A549 (cell line): Measurements from ENCODE around the gene PIP5K1A. TPM values are rescaled to one million over a fixed set of nuclear protein-coding genes. Genes with fewer than 3 reads are reported as not detected.

ENCODE experiments used
- ATAC-seq, 2 experiments: fragments of 200-7000 bp in 1 of 2; fragments of >200 bp in 1 of 2; cut with Nextera tagmentation in 1 of 2; cut with Tn5 transposase in 1 of 2; 3 replicates each; pipeline versions ENCODE4 v1.8.0 to v1.9.1; 2018 to 2020; ENCODE audit warnings: mild to moderate bottlenecking in 1 of 2, moderate library complexity in 1 of 2
- CTCF ChIA-PET: fragments of 300-600 bp; sonication (Branson Sonifier 250); formaldehyde crosslinking; extraction: SDS; loops from one replicate; lab custom pipeline; 2021; ENCODE audit warnings: antibody characterized with exemption, inconsistent platforms; lab: Yijun Ruan, JAX
- POLR2A ChIA-PET: fragments of 350-600 bp; formaldehyde crosslinking; extraction: SDS; loops from one replicate; lab custom pipeline; 2021; ENCODE audit warnings: antibody characterized with exemption, inconsistent platforms; lab: Yijun Ruan, JAX
- DNase-seq, 2 experiments: peaks; one replicate each; pipeline versions ENCODE4 v3.0.0 to v3.0.0-alpha.2; 2011 to 2016; ENCODE audit warnings: low read depth in 1 of 2, low spot score in 1 of 2
- FAIRE-seq: peaks from 2 replicates; lab custom pipeline; 2011; peaks lifted over from hg19 to GRCh38; lab: Jason Lieb, UNC
- H3K27ac ChIP-seq, 2 experiments: fragments of >200 bp; sonication (Bioruptor Twin); formaldehyde crosslinking; 3 replicates each; pipeline ENCODE4 v1.5.1; 2016 to 2017
- H3K4me1 ChIP-seq: fragments of >200 bp; sonication (Bioruptor Twin); formaldehyde crosslinking; 3 replicates; pipeline ENCODE4 v1.6.1; 2016
- H3K4me2 ChIP-seq: fragments of >200 bp; sonication (Bioruptor Twin); formaldehyde crosslinking; 3 replicates; pipeline ENCODE4 v1.6.1; 2016
- H3K4me3 ChIP-seq: fragments of >200 bp; sonication (Bioruptor Twin); formaldehyde crosslinking; 3 replicates; pipeline ENCODE4 v1.5.1; 2016
- H3K9me3 ChIP-seq: fragments of >200 bp; sonication (Bioruptor Twin); formaldehyde crosslinking; 3 replicates; pipeline ENCODE4 v1.6.1; 2016
- BHLHE40 ChIP-seq: IDR thresholded peaks from 2 replicates; pipeline ENCODE4 v1.6.1; 2012; ENCODE audit warnings: low read depth, low read length, inconsistent platforms
- CBX2 ChIP-seq: fragments of 200-600 bp; sonication (generic); IDR thresholded peaks from 2 replicates; pipeline ENCODE4 v1.6.1; 2016; ENCODE audit warnings: low read depth, mild to moderate bottlenecking, borderline replicate concordance
- CBX8 ChIP-seq: fragments of 200-600 bp; sonication (generic); IDR thresholded peaks from 2 replicates; pipeline ENCODE4 v1.6.1; 2016
- CEBPB ChIP-seq, 2 experiments: fragments of >200 bp in 1 of 2; sonication (Bioruptor Twin) in 1 of 2; formaldehyde crosslinking in 1 of 2; IDR thresholded peaks; 2 replicates each; pipeline ENCODE4 v1.6.1; 2012 to 2016
- CHD2 ChIP-seq: fragments of 150-350 bp; IDR thresholded peaks from 2 replicates; pipeline ENCODE4 v1.6.1; 2014; ENCODE audit warnings: low read length; ENCODE audit not compliant: partially characterized antibody
- EHF ChIP-seq: fragments of 250-450 bp; sonication (Bioruptor Pico); IDR thresholded peaks from 2 replicates; pipeline ENCODE4 v1.5.0; 2020; ENCODE audit warnings: mild to moderate bottlenecking
- GATA3 ChIP-seq: IDR thresholded peaks from 2 replicates; pipeline ENCODE4 v1.6.1; 2012; ENCODE audit warnings: borderline replicate concordance
- HOXA7 ChIP-seq: fragments of 250-450 bp; sonication (Bioruptor Pico); IDR thresholded peaks from 2 replicates; pipeline ENCODE4 v1.5.0; 2020; ENCODE audit warnings: mild to moderate bottlenecking, moderate library complexity
- HOXB13 ChIP-seq: fragments of 250-450 bp; sonication (Bioruptor Pico); IDR thresholded peaks from 2 replicates; pipeline ENCODE4 v1.5.0; 2020; ENCODE audit warnings: low read depth, mild to moderate bottlenecking, moderate library complexity
- HOXB5 ChIP-seq: fragments of 250-450 bp; sonication (Bioruptor Pico); IDR thresholded peaks from 2 replicates; pipeline ENCODE4 v1.5.0; 2020; ENCODE audit warnings: mild to moderate bottlenecking, moderate library complexity
- JUN ChIP-seq, 2 experiments: fragments of >200 bp; sonication (Bioruptor Twin); formaldehyde crosslinking; IDR thresholded peaks; 2 replicates in 1 of 2; 3 replicates in 1 of 2; pipeline ENCODE4 v1.6.1; 2016 to 2017
- JUNB ChIP-seq: fragments of >200 bp; sonication (Bioruptor Twin); formaldehyde crosslinking; IDR thresholded peaks from 2 replicates; pipeline ENCODE4 v1.6.1; 2016
- KDM5A ChIP-seq: fragments of 200-600 bp; sonication (generic); IDR thresholded peaks from 2 replicates; pipeline ENCODE4 v1.6.1; 2016; ENCODE audit warnings: antibody characterized with exemption, mild to moderate bottlenecking
- MAZ ChIP-seq: fragments of 150-350 bp; IDR thresholded peaks from 2 replicates; pipeline ENCODE4 v1.6.1; 2014; ENCODE audit warnings: antibody characterized with exemption, low read depth, low read length, borderline replicate concordance
- MYC ChIP-seq: IDR thresholded peaks from 2 replicates; pipeline ENCODE4 v1.6.1; 2012; ENCODE audit warnings: mild to moderate bottlenecking, inconsistent platforms, low read length, improper control_type of control experiment, borderline replicate concordance
- NPAS2 ChIP-seq: fragments of 250-450 bp; sonication (Bioruptor Pico); IDR thresholded peaks from 2 replicates; pipeline ENCODE4 v1.8.0; 2022; ENCODE audit warnings: mild to moderate bottlenecking, moderate library complexity, borderline replicate concordance
- PHF8 ChIP-seq: fragments of 200-600 bp; sonication (generic); IDR thresholded peaks from 2 replicates; pipeline ENCODE4 v1.6.1; 2016; ENCODE audit warnings: low read depth, mild to moderate bottlenecking, antibody characterized with exemption, moderate library complexity, borderline replicate concordance
- POLR2A ChIP-seq: IDR thresholded peaks from 2 replicates; pipeline ENCODE4 v1.6.1; 2012; ENCODE audit warnings: mild to moderate bottlenecking, low read length
- RAD21 ChIP-seq, 2 experiments: fragments of >200 bp in 1 of 2; sonication (Bioruptor Twin) in 1 of 2; formaldehyde crosslinking in 1 of 2; IDR thresholded peaks in 1 of 2; conservative IDR thresholded peaks in 1 of 2; 2 replicates in 1 of 2; 3 replicates in 1 of 2; pipeline ENCODE4 v1.6.1; 2012 to 2018; ENCODE audit warnings: inconsistent platforms in 1 of 2
- RFX5 ChIP-seq: fragments of 450-650 bp; IDR thresholded peaks from 2 replicates; pipeline ENCODE4 v1.7.1; 2014; ENCODE audit warnings: antibody characterized with exemption, mild to moderate bottlenecking, moderate library complexity
- RNF2 ChIP-seq: fragments of 200-600 bp; sonication (generic); IDR thresholded peaks from 2 replicates; pipeline ENCODE4 v1.6.1; 2016; ENCODE audit warnings: low read depth, mild to moderate bottlenecking, antibody characterized with exemption, moderate library complexity, borderline replicate concordance
- SMC3 ChIP-seq: fragments of >200 bp; sonication (Bioruptor Twin); formaldehyde crosslinking; IDR thresholded peaks from 3 replicates; pipeline ENCODE4 v1.6.1; 2018; ENCODE audit warnings: inconsistent platforms
- ZFP36 ChIP-seq: fragments of 450-650 bp; IDR thresholded peaks from 2 replicates; pipeline ENCODE4 v1.6.1; 2014; ENCODE audit warnings: borderline replicate concordance; ENCODE audit not compliant: partially characterized antibody
- ZNF302 ChIP-seq: fragments of 250-450 bp; sonication (Bioruptor Pico); IDR thresholded peaks from 2 replicates; pipeline ENCODE4 v1.9.0; 2021; ENCODE audit warnings: inconsistent platforms, mild to moderate bottlenecking, moderate library complexity
- WGBS: methylation state at CpG from one replicate; pipeline ENCODE4 v1.1.6; 2017; ENCODE audit errors: missing lambda C conversion rate; 5-methylcytosine and 5-hydroxymethylcytosine counted together
- polyA plus RNA-seq, 4 experiments: library from polyadenylated mRNA; depleted of rRNA in 3 of 4; stranded (reverse); fragments of >200 nt; fragmentation: RNase III in 1 of 4; extraction: RNeasy Plus Mini Kit Qiagen cat#74134 plus additional on column Dnase treatment in 1 of 4; gene quantifications; 2 replicates in 3 of 4; 3 replicates in 1 of 4; pipeline ENCODE4 v1.2.3, GENCODE V29; 2011 to 2017
- TF ChIP-seq, protein P1 (sequence below): fragments of 250-450 bp; sonication (Bioruptor Pico); IDR thresholded peaks from 2 replicates; pipeline ENCODE4 v1.5.0; 2021; ENCODE audit warnings: mild to moderate bottlenecking, moderate library complexity, borderline replicate concordance
- TF ChIP-seq, protein P2 (sequence below): fragments of 250-450 bp; sonication (Bioruptor Pico); IDR thresholded peaks from 2 replicates; pipeline ENCODE4 v1.5.0; 2020; ENCODE audit warnings: low read depth, mild to moderate bottlenecking, moderate library complexity
- TF ChIP-seq, protein P3 (sequence below): IDR thresholded peaks from 2 replicates; pipeline ENCODE4 v1.6.1; 2012; ENCODE audit warnings: low read depth, borderline replicate concordance
- TF ChIP-seq, protein P4 (sequence below): IDR thresholded peaks from 2 replicates; pipeline ENCODE4 v1.6.1; 2012

The PIP5K1A gene
- polyA plus RNA-seq, 2 of the 4 experiments (the other 2 are of a cell fraction) = 50.0 to 129 TPM

DNA sequence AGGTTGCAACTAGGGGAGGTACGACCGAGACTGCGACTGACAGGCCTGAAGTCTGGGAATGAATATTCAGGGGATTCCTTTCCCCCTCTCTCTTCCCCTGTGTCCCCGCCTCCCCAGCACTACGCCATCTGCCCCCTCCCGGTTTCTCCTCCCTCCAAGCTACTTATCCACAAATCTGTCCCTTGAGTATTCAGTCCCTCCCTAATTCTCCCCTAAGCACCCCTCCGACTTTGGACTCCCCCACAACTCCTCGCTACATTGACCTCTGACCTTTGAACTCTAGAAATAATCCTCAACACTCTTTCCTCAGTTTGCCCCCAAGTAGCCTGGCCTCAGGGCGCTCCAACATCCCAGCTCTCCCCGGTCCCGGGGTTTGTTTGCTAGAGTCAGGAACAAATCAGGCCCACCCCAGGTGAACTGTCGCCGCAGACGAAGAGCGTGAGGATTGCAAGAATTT, 33.0 kb upstream of the PIP5K1A start:
- DNase-seq (peak; percentile 18 to 44), FAIRE-seq (no peak), ATAC-seq (peak; percentile 12 to 57; a peak in 5 of 6 replicates)
- ChIA-PET POLR2A (interaction anchor here (2.1 kb wide), 1 partner anchor 24 kb away, joined by 12 read pairs; the partner anchor contains the start of gene VPS72), CTCF (interaction anchor here (0.7 to 3.1 kb wide), 4 partner anchors 9 to 141 kb away, joined by 3 to 10 read pairs (median 4); partner anchors contain the start of gene TNFAIP8L2)
- no peaks in the 10 kb centered on the region for H3K9me3 ChIP-seq
- peak overlapping the region; percentile 86 to 91 for H3K27ac ChIP-seq
- peak overlapping the region; percentile 75 for H3K4me3 ChIP-seq
- TF ChIP-seq MAZ = no peak
- TF ChIP-seq PHF8 = peak; percentile 93
- TF ChIP-seq, protein P1, sequence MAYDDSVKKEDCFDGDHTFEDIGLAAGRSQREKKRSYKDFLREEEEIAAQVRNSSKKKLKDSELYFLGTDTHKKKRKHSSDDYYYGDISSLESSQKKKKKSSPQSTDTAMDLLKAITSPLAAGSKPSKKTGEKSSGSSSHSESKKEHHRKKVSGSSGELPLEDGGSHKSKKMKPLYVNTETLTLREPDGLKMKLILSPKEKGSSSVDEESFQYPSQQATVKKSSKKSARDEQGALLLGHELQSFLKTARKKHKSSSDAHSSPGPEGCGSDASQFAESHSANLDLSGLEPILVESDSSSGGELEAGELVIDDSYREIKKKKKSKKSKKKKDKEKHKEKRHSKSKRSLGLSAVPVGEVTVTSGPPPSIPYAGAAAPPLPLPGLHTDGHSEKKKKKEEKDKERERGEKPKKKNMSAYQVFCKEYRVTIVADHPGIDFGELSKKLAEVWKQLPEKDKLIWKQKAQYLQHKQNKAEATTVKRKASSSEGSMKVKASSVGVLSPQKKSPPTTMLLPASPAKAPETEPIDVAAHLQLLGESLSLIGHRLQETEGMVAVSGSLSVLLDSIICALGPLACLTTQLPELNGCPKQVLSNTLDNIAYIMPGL (CRISPR knock-in tag) = no peak
- WGBS = 6% methylated on average over 15 of the region's 15 CpGs
- peak overlapping the region; percentile 98 for H3K4me2 ChIP-seq
- H3K4me1 ChIP-seq = peaks cover 14% of the 10 kb centered on the region; the same call in 2 of the 3 replicates

DNA sequence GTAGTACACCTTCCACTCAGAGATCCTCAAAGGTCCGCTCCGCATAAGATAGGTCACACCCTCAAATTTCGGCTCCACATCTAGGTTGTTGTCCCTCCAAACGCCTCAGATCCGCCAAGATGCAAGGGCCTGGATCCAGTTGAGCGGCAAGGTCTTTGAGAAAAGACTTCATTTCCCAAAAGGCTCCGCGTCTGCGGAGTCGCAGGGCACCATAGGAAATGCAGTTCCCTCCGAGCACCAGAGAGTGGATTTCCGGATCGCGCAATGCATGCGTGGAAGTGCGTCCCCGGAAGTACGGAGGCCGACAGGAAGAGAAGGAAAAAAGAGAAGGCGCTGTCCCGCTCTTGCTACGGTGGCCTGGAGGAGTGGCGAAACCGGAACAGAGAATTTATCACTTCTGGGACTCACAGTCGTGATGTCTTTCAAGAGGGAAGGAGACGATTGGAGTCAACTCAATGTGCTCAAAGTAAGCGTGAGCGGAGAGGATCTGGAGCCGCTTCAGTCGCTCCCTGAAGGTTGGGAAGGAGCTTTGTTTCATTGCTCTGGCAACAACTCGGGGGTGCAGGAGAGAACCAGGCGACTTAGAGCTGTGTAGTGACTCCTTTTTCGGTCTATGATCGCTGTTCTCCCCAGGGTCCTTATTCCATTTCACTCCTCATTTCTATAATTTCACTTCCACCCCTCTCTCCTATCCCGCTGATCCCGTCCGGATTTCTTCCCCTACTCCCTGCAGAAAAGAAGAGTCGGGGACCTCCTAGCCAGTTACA, 32.4 kb upstream of the PIP5K1A start, which contains the start of the genes LYSMD1 and SCNM1:
Gene LYSMD1, minus strand, starts transcription at position 165 of the 767 bp plus-strand sequence. CDS start 644 bp downstream, outside the sequence.
Gene SCNM1, plus strand, starts transcription at position 407 of the 767 bp plus-strand sequence. Its CDS starts 9 bp downstream, at position 416.
- peak; percentile 94 for FAIRE-seq
- TF ChIP-seq GATA3 = 0 out of 2 replicates have a peak, but pooled peaks have one; percentile 25
- no peak for TF ChIP-seq MYC
- TF ChIP-seq CHD2 = no peak
- no peak for TF ChIP-seq RFX5
- TF ChIP-seq HOXB13 = no peak
- TF ChIP-seq BHLHE40 = no peak
- TF ChIP-seq, protein P2, sequence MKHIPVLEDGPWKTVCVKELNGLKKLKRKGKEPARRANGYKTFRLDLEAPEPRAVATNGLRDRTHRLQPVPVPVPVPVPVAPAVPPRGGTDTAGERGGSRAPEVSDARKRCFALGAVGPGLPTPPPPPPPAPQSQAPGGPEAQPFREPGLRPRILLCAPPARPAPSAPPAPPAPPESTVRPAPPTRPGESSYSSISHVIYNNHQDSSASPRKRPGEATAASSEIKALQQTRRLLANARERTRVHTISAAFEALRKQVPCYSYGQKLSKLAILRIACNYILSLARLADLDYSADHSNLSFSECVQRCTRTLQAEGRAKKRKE (CRISPR knock-in tag) = no peak
- no peak for TF ChIP-seq HOXA7 (CRISPR knock-in tag)
- TF ChIP-seq RAD21 (conservative IDR thresholded peaks at IDR 0.05 in 1 of 2, IDR thresholded peaks at IDR 0.05 in 1 of 2) = no peak
- TF ChIP-seq, protein P1 (CRISPR knock-in tag) = no peak
- no peak; the same call in 1 of the 2 replicates for TF ChIP-seq HOXB5 (CRISPR knock-in tag)
- TF ChIP-seq SMC3 = no peak
- no peak for TF ChIP-seq RNF2
- TF ChIP-seq, protein P3, sequence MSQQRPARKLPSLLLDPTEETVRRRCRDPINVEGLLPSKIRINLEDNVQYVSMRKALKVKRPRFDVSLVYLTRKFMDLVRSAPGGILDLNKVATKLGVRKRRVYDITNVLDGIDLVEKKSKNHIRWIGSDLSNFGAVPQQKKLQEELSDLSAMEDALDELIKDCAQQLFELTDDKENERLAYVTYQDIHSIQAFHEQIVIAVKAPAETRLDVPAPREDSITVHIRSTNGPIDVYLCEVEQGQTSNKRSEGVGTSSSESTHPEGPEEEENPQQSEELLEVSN = peak; percentile 70
- 0 out of 2 replicates have a peak, but pooled peaks have one; percentile 15 for TF ChIP-seq KDM5A
- TF ChIP-seq, protein P4, sequence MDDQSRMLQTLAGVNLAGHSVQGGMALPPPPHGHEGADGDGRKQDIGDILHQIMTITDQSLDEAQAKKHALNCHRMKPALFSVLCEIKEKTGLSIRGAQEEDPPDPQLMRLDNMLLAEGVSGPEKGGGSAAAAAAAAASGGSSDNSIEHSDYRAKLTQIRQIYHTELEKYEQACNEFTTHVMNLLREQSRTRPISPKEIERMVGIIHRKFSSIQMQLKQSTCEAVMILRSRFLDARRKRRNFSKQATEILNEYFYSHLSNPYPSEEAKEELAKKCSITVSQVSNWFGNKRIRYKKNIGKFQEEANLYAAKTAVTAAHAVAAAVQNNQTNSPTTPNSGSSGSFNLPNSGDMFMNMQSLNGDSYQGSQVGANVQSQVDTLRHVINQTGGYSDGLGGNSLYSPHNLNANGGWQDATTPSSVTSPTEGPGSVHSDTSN = no peak; the same call in 1 of the 2 replicates
- TF ChIP-seq EHF = no peak
- peak; percentile 83 to 94; a peak in 4 of 5 replicates for TF ChIP-seq JUN (IDR thresholded peaks at IDR 0.05)
- peak in 1 of 2 experiments; percentile 64; a peak in 1 of 4 replicates for TF ChIP-seq CEBPB (IDR thresholded peaks at IDR 0.05)
- TF ChIP-seq CBX2 = no peak
- TF ChIP-seq POLR2A = peak; percentile 44; the same call in 1 of the 2 replicates
- TF ChIP-seq NPAS2 (CRISPR knock-in tag) = no peak
- TF ChIP-seq CBX8 = no peak
- TF ChIP-seq PHF8 = peak; percentile 3; the same call in 1 of the 2 replicates
- no peak for TF ChIP-seq ZFP36
- TF ChIP-seq JUNB = no peak
- no peak; the same call in 1 of the 2 replicates for TF ChIP-seq MAZ
- TF ChIP-seq ZNF302 (CRISPR knock-in tag) = no peak

More for the DNA sequence above, 32.4 kb upstream of the PIP5K1A start, which contains the start of the genes LYSMD1 and SCNM1:
- 2% methylated on average over 38 of the region's 38 CpGs for WGBS
- Histone ChIP-seq H3K27ac (peak within 1 kb of the TSS; percentile 86 to 91), H3K9me3 (no peaks in the 10 kb centered on the region), H3K4me2 (peak within 1 kb of the TSS; percentile 98), H3K4me3 (peak within 1 kb of the TSS; percentile 75), H3K4me1 (peaks cover 14% of the 10 kb centered on the region; the same call in 2 of the 3 replicates)
- ATAC-seq = peak; percentile 96 to 98
- POLR2A ChIA-PET = interaction anchor here (2.1 kb wide), 1 partner anchor 24 kb away, joined by 12 read pairs; the partner anchor contains the start of gene VPS72
- CTCF ChIA-PET = interaction anchor here (0.6 to 3.1 kb wide), 8 partner anchors 9 to 170 kb away, joined by 3 to 10 read pairs (median 3); partner anchors contain the start of genes PSMD4 and TNFAIP8L2
- DNase-seq = peak; percentile 96 to 99
